A549 (cell line): ENCODE data around the gene CMKLR1.

Experiments
- EP300 ChIP-seq, 2 experiments: fragments of >200 bp; sonication (Bioruptor Twin); formaldehyde crosslinking; IDR thresholded peaks; 2 replicates in 1 of 2; 3 replicates in 1 of 2; pipeline ENCODE4 v1.6.1; 2016 to 2017
- HOXA7 ChIP-seq: fragments of 250-450 bp; sonication (Bioruptor Pico); IDR thresholded peaks from 2 replicates; pipeline ENCODE4 v1.5.0; 2020; ENCODE audit warnings: mild to moderate bottlenecking, moderate library complexity
- TP53 ChIP-seq: fragments of 250-450 bp; sonication (Bioruptor Pico); IDR thresholded peaks from 2 replicates; pipeline ENCODE4 v1.5.0; 2021; ENCODE audit warnings: mild to moderate bottlenecking, moderate library complexity
- TF ChIP-seq, protein P1 (sequence below): IDR thresholded peaks from 2 replicates; pipeline ENCODE4 v1.6.1; 2012

- TF ChIP-seq TP53 (CRISPR knock-in tag) (no peak), HOXA7 (no peak), EP300 (IDR thresholded peaks at IDR 0.05) (no peak)
- TF ChIP-seq, protein P1, sequence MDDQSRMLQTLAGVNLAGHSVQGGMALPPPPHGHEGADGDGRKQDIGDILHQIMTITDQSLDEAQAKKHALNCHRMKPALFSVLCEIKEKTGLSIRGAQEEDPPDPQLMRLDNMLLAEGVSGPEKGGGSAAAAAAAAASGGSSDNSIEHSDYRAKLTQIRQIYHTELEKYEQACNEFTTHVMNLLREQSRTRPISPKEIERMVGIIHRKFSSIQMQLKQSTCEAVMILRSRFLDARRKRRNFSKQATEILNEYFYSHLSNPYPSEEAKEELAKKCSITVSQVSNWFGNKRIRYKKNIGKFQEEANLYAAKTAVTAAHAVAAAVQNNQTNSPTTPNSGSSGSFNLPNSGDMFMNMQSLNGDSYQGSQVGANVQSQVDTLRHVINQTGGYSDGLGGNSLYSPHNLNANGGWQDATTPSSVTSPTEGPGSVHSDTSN, result no peak
These were observed 25.9 kb downstream of the CMKLR1 start for GRCh38 chr12:108313241-108313605.
